Stomach smooth muscle (tissue), 2 donors: ENCODE data around the gene RBM17.
"Not testable (repeated sequence)": the region's sequence is repeated elsewhere in the genome, so short reads cannot be mapped to it uniquely, and the experiment has no call there.

Experiments used
- H3K27ac ChIP-seq: one replicate; pipeline ENCODE4 v1.7.0; 2013; ENCODE audit warnings: mild to moderate bottlenecking, low read length, inconsistent platforms
- H3K27me3 ChIP-seq, 2 donors: one replicate each; pipeline ENCODE4 v1.7.0; 2013; ENCODE audit warnings: low read length in 2 of 2; ENCODE audit not compliant: insufficient read depth in 2 of 2, control insufficient read depth in 1 of 2
- H3K36me3 ChIP-seq, 2 donors: one replicate each; pipeline ENCODE4 v1.7.0; 2013; ENCODE audit warnings: low read length in 2 of 2; ENCODE audit not compliant: control insufficient read depth in 2 of 2, insufficient read depth in 2 of 2
- H3K4me1 ChIP-seq: one replicate; pipeline ENCODE4 v1.7.0; 2013; ENCODE audit warnings: low read length; ENCODE audit not compliant: control insufficient read depth, insufficient read depth
- H3K4me3 ChIP-seq, 2 donors: one replicate each; pipeline ENCODE4 v1.7.0; 2013; ENCODE audit warnings: low read length in 2 of 2
- H3K9ac ChIP-seq, 2 donors: one replicate each; pipeline ENCODE4 v1.7.0; 2013; ENCODE audit warnings: low read length in 2 of 2, mild to moderate bottlenecking in 1 of 2
- H3K9me3 ChIP-seq, 2 donors: one replicate each; pipeline ENCODE4 v1.7.0; 2013; ENCODE audit warnings: low read length in 2 of 2; ENCODE audit not compliant: control insufficient read depth in 2 of 2
- donor health status: healthy.
- donor health status: Pancreatic carcinoma.

RBM17 gene

GRCh38 chr10:6101181-6101580 is 12.3 kb downstream of the RBM17 start:
- H3K27ac ChIP-seq, result no peak overlapping the region

GRCh38 chr10:6102128-6102527 is 13.3 kb downstream of the RBM17 start:
- no peak overlapping the region for H3K9ac ChIP-seq
- no peaks in the 10 kb centered on the region for H3K4me1 ChIP-seq
- H3K27ac ChIP-seq, result no peak overlapping the region
- H3K4me3 ChIP-seq, result no peak overlapping the region
- peaks cover 32 to 42% of the 10 kb centered on the region in 2 donors for H3K36me3 ChIP-seq
- H3K9me3 ChIP-seq, result no peaks in the 10 kb centered on the region
- no peaks in the 10 kb centered on the region for H3K27me3 ChIP-seq

More at GRCh38 chr10:6101181-6101580, 12.3 kb downstream of the RBM17 start:
- Histone ChIP-seq H3K4me3 (no peak overlapping the region), H3K4me1 (no peaks in the 10 kb centered on the region), H3K27me3 (no peaks in the 10 kb centered on the region), H3K9me3 (no peaks in the 10 kb centered on the region), H3K9ac (no peak overlapping the region), H3K36me3 (peaks cover 27 to 36% of the 10 kb centered on the region in 2 donors)

GRCh38 chr10:6103591-6103990 is 14.8 kb downstream of the RBM17 start:
- Histone ChIP-seq H3K27me3 (no peaks in the 10 kb centered on the region), H3K9me3 (no peaks in the 10 kb centered on the region), H3K9ac (no peak overlapping the region), H3K27ac (no peak overlapping the region), H3K4me3 (no peak overlapping the region), H3K36me3 (peaks cover 32 to 43% of the 10 kb centered on the region in 2 donors), H3K4me1 (no peaks in the 10 kb centered on the region)

GRCh38 chr10:6107616-6108015 is 18.8 kb downstream of the RBM17 start:
- not testable (repeated sequence) for H3K4me3 ChIP-seq, H3K4me1 ChIP-seq, H3K27me3 ChIP-seq, H3K9me3 ChIP-seq, H3K27ac ChIP-seq, H3K9ac ChIP-seq
- H3K36me3 ChIP-seq, result peaks cover 49 to 50% of the 10 kb centered on the region in 2 donors

- Histone ChIP-seq H3K27me3 (no peaks in the 10 kb centered on the region), H3K9ac (no peak overlapping the region), H3K4me1 (no peaks in the 10 kb centered on the region), H3K27ac (no peak overlapping the region), H3K4me3 (no peak overlapping the region), H3K36me3 (peaks cover 48 to 50% of the 10 kb centered on the region in 2 donors), H3K9me3 (no peaks in the 10 kb centered on the region)
Observed at GRCh38 chr10:6108072-6108471, 19.2 kb downstream of the RBM17 start.

GRCh38 chr10:6108631-6109443 is 20.0 kb downstream of the RBM17 start:
- no peak overlapping the region for H3K27ac ChIP-seq
- no peaks in the 10 kb centered on the region for H3K9me3 ChIP-seq
- peaks cover 54 to 55% of the 10 kb centered on the region in 2 donors for H3K36me3 ChIP-seq
- no peaks in the 10 kb centered on the region for H3K4me1 ChIP-seq
- no peak overlapping the region for H3K4me3 ChIP-seq
- H3K27me3 ChIP-seq, result no peaks in the 10 kb centered on the region
- no peak overlapping the region for H3K9ac ChIP-seq

- Histone ChIP-seq H3K9me3 (no peaks in the 10 kb centered on the region), H3K4me1 (no peaks in the 10 kb centered on the region), H3K4me3 (no peak overlapping the region), H3K27ac (no peak overlapping the region), H3K27me3 (no peaks in the 10 kb centered on the region), H3K36me3 (peaks cover 58 to 59% of the 10 kb centered on the region in 2 donors), H3K9ac (no peak overlapping the region)
Observed at GRCh38 chr10:6109444-6109775, 20.6 kb downstream of the RBM17 start.

GRCh38 chr10:6110136-6110535 is 21.3 kb downstream of the RBM17 start:
- no peaks in the 10 kb centered on the region for H3K4me1 ChIP-seq
- H3K27me3 ChIP-seq, result no peaks in the 10 kb centered on the region
- no peak overlapping the region for H3K4me3 ChIP-seq
- H3K9me3 ChIP-seq, result no peaks in the 10 kb centered on the region
- H3K9ac ChIP-seq, result no peak overlapping the region
- no peak overlapping the region for H3K27ac ChIP-seq
- H3K36me3 ChIP-seq, result peaks cover 60 to 62% of the 10 kb centered on the region in 2 donors

GRCh38 chr10:6112893-6113292 is 24.1 kb downstream of the RBM17 start:
- Histone ChIP-seq H3K9me3 (no peaks in the 10 kb centered on the region), H3K9ac (no peak overlapping the region), H3K4me3 (no peak overlapping the region), H3K27ac (no peak overlapping the region), H3K27me3 (no peaks in the 10 kb centered on the region), H3K4me1 (no peaks in the 10 kb centered on the region), H3K36me3 (peaks cover 49 to 52% of the 10 kb centered on the region in 2 donors)

- peaks cover 39 to 43% of the 10 kb centered on the region in 2 donors for H3K36me3 ChIP-seq
- H3K27me3 ChIP-seq, result no peaks in the 10 kb centered on the region
- H3K9ac ChIP-seq, result no peak overlapping the region
- no peak overlapping the region for H3K27ac ChIP-seq
- no peak overlapping the region for H3K4me3 ChIP-seq
- no peaks in the 10 kb centered on the region for H3K4me1 ChIP-seq
- H3K9me3 ChIP-seq, result no peaks in the 10 kb centered on the region
Observed at GRCh38 chr10:6114299-6114698, 25.5 kb downstream of the RBM17 start.

GRCh38 chr10:6114805-6115341 is 26.0 kb downstream of the RBM17 start:
- Histone ChIP-seq H3K36me3 (peaks cover 38 to 43% of the 10 kb centered on the region in 2 donors), H3K9me3 (no peaks in the 10 kb centered on the region), H3K4me1 (no peaks in the 10 kb centered on the region), H3K4me3 (no peak overlapping the region), H3K27ac (no peak overlapping the region), H3K27me3 (no peaks in the 10 kb centered on the region), H3K9ac (no peak overlapping the region)
